Measurements from ENCODE around the gene CEACAM18. TPM values are rescaled to one million over a fixed set of nuclear protein-coding genes. Genes with fewer than 3 reads are reported as not detected.
"Not testable (repeated sequence)": the region's sequence is repeated elsewhere in the genome, so short reads cannot be mapped to it uniquely, and the experiment has no call there.

CEACAM18 gene
- polyA plus RNA-seq, 2 of the 4 experiments (the other 2 are of a cell fraction): not detected

- Histone ChIP-seq H3K4me3 (no peak overlapping the region), H3K27ac (no peak overlapping the region), H3K9me3 (no peaks in the 10 kb centered on the region; the same call in 2 of the 3 replicates), H3K4me2 (no peak overlapping the region), H3K4me1 (no peaks in the 10 kb centered on the region)
- POLR2A ChIA-PET: no interaction called here
- CTCF ChIA-PET: interaction anchor here (0.7 to 3.1 kb wide), 6 partner anchors 9 to 316 kb away, joined by 3 to 17 read pairs (median 6); no protein-coding TSS in a partner anchor
- ATAC-seq (no peak), DNase-seq (ENCODE audit: low read depth in 1 of 2, low spot score in 1 of 2) (no peak), FAIRE-seq (no peak)
- TF ChIP-seq ZSCAN20 (CRISPR knock-in tag; IDR thresholded peaks at IDR 0.05): no peak
- TF ChIP-seq HDAC2 (IDR thresholded peaks at IDR 0.05): no peak
- TF ChIP-seq NR3C1 (IDR thresholded peaks at IDR 0.05): no peak
- no peak for TF ChIP-seq PHF8 (IDR thresholded peaks at IDR 0.05; ENCODE audit: borderline replicate concordance, low read depth)
- no peak for TF ChIP-seq KDM5A (IDR thresholded peaks at IDR 0.05)
- WGBS (ENCODE audit: missing lambda C conversion rate): 34% methylated on average over 7 of the region's 7 CpGs
These were observed 16.1 kb upstream of the CEACAM18 start for GRCh38 chr19:51462276-51462675.

DNA sequence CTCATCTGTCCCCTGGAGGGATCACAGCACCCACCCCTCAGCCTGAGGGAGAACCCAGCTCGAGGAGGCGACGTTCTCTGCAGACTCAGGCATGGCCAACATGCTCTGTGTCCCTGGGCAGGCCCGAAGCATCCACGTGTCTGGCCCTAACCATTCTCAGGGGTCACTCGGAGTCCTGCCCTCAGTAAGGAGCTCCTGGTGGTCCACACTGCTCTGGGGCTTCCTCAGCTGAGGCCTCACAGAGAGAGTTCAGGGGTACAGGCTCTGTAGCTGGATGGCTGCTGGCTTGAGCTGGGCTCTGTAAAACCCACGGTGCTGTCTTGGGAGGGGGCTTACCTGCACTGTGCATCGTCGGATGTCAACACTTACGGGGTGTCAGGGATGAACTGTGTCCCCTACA lies 15.7 kb upstream of the CEACAM18 start:
- no peak for TF ChIP-seq CEBPB (IDR thresholded peaks at IDR 0.05)
- TF ChIP-seq TFCP2L1 (CRISPR knock-in tag; IDR thresholded peaks at IDR 0.05): no peak
- no peak for TF ChIP-seq SMC3 (IDR thresholded peaks at IDR 0.05)
- TF ChIP-seq MAZ (IDR thresholded peaks at IDR 0.05; ENCODE audit: borderline replicate concordance, low read depth, low read length): no peak
- no peak for TF ChIP-seq JUN (IDR thresholded peaks at IDR 0.05)
- TF ChIP-seq HEYL (CRISPR knock-in tag; IDR thresholded peaks at IDR 0.05): no peak
- no peak for TF ChIP-seq RAD21 (conservative IDR thresholded peaks at IDR 0.05 in 1 of 2, IDR thresholded peaks at IDR 0.05 in 1 of 2)
- TF ChIP-seq, protein P1, sequence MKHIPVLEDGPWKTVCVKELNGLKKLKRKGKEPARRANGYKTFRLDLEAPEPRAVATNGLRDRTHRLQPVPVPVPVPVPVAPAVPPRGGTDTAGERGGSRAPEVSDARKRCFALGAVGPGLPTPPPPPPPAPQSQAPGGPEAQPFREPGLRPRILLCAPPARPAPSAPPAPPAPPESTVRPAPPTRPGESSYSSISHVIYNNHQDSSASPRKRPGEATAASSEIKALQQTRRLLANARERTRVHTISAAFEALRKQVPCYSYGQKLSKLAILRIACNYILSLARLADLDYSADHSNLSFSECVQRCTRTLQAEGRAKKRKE (CRISPR knock-in tag; IDR thresholded peaks at IDR 0.05; ENCODE audit: low read depth): no peak
- no peak for TF ChIP-seq CHD2 (IDR thresholded peaks at IDR 0.05; ENCODE audit: low read length, partially characterized antibody)
- TF ChIP-seq EHF (CRISPR knock-in tag; IDR thresholded peaks at IDR 0.05): no peak
- no peak for TF ChIP-seq EP300 (IDR thresholded peaks at IDR 0.05)
- TF ChIP-seq RCOR1 (IDR thresholded peaks at IDR 0.05; ENCODE audit: low read depth, low read length): no peak
- no peak for TF ChIP-seq PBX3 (IDR thresholded peaks at IDR 0.05)
- TF ChIP-seq HOXB5 (CRISPR knock-in tag; IDR thresholded peaks at IDR 0.05): no peak
- no peak for TF ChIP-seq TP53 (CRISPR knock-in tag; IDR thresholded peaks at IDR 0.05)
- no peak for TF ChIP-seq CBX2 (IDR thresholded peaks at IDR 0.05; ENCODE audit: borderline replicate concordance, low read depth)
- TF ChIP-seq ZSCAN20 (CRISPR knock-in tag; IDR thresholded peaks at IDR 0.05): no peak
- Histone ChIP-seq H3K4me2 (no peak overlapping the region), H3K4me3 (no peak overlapping the region), H3K27ac (no peak overlapping the region), H3K4me1 (no peaks in the 10 kb centered on the region), H3K9me3 (no peaks in the 10 kb centered on the region; the same call in 2 of the 3 replicates)
- ATAC-seq: no peak
- ChIA-PET CTCF (interaction anchor here (1.1 to 1.7 kb wide), 2 partner anchors 11 to 194 kb away, joined by 4 to 17 read pairs; no protein-coding TSS in a partner anchor), POLR2A (no interaction called here)
- no peak for DNase-seq (ENCODE audit: low read depth in 1 of 2, low spot score in 1 of 2)
- no peak for FAIRE-seq
- 43% methylated on average over 10 of the region's 10 CpGs for WGBS (ENCODE audit: missing lambda C conversion rate)

DNA sequence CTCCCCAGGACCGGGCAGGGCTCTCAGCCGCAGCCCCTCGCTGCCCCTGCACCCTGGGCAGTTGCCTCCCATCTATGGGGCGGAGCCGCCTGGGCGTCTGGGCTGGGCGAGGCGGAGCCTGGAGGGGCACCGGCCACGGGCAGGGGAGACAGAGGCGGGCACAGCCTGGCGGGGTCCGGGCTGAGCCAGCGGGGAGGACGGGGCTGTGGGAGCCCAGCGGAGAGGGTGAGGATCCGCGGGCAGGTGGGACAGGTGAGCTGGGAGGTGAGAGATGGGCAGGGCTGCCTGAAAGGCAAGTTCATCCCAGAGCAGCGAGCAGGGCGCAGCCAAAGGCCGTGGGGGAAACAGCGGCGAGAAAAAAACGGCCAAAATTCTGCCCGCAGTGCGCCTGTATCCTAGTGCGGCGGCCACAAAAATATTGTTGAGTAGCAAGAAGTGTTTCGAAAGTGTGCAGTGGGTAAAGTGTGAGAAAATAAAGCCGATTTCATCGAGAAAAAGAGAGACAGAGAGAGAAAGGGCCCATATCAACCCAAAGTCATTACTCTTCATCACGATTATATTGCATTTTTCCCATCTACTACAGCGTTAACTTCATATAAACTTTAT lies 14.3 kb upstream of the CEACAM18 start:
- FAIRE-seq; H3K9me3 ChIP-seq; H3K4me1 ChIP-seq; POLR2A ChIA-PET; H3K4me3 ChIP-seq; DNase-seq (ENCODE audit: low read depth in 1 of 2, low spot score in 1 of 2); H3K27ac ChIP-seq; CTCF ChIA-PET; H3K4me2 ChIP-seq: not testable (repeated sequence)
- peak; percentile 20 to 27; a peak in 2 of 6 replicates for ATAC-seq
- WGBS (ENCODE audit: missing lambda C conversion rate): 58% methylated on average over 15 of the region's 33 CpGs
